Stomach (tissue), 4 donors: ENCODE measurements around the gene DCC.

Experiments used
- CTCF ChIP-seq, 7 experiments: fragments of 450-650 bp in 4 of 7; fragments of 200-600 bp in 3 of 7; sonication (generic) in 3 of 7; IDR thresholded peaks; one replicate each; pipeline ENCODE4 v1.5.1; 2016 to 2019; ENCODE audit warnings: antibody characterized with exemption in 7 of 7, control low read depth in 2 of 7, mild to moderate bottlenecking in 1 of 7
- POLR2A ChIP-seq, 4 donors: fragments of 450-650 bp; IDR thresholded peaks; one replicate each; pipeline ENCODE4 v1.6.1; 2016; ENCODE audit warnings: antibody characterized with exemption in 4 of 4, control low read depth in 2 of 4, mild to moderate bottlenecking in 1 of 4, moderate library complexity in 1 of 4
- POLR2AphosphoS5 ChIP-seq, 3 donors: sonication (generic); formaldehyde crosslinking; IDR thresholded peaks; one replicate each; pipeline ENCODE4 v1.6.1; 2016; ENCODE audit warnings: antibody characterized with exemption in 3 of 3

GRCh38 chr18:52431683-52432082, 91.7 kb downstream of the DCC start:
- TF ChIP-seq CTCF (IDR thresholded peaks at IDR 0.05) (no peak), POLR2A (IDR thresholded peaks at IDR 0.05) (no peak), POLR2AphosphoS5 (IDR thresholded peaks at IDR 0.05) (no peak)
